Activated CD8-positive, alpha-beta memory T cell treated with anti-CD3 and anti-CD28 coated beads for 1 hour (primary cell): ENCODE results near the gene MAPK12.

Experiments used
- DNase-seq, 2 donors: peaks; one replicate each; pipeline ENCODE4 v3.0.0-alpha.2; 2020; ENCODE audit warnings: low read depth in 1 of 2; ENCODE audit errors: extremely low read depth in 1 of 2

MAPK12 gene

GRCh38 chr22:50299785-50300619, 38.5 kb upstream of the MAPK12 start:
- DNase-seq: no peak

GRCh38 chr22:50298937-50299784, 37.7 kb upstream of the MAPK12 start:
- no peak for DNase-seq

DNA sequence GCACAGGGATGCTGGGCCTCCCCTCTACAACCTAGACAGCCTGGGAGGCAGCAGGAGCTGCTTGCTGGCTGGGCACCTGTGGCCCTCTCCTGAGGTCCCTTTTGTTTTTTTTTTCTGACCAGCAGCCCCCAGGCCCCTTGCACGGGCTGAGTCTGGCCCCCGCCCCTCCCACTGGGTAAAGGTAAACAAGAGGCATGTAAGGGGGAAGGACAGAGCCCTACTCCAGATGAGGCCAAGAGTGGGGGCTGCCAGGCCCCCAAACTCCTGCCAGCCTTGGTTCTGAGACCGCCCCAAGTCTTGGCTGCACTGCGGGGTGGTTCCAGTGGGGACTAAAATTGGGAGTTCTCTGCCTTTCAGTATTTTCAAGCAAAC, 36.8 kb upstream of the MAPK12 start:
- no peak for DNase-seq

DNA sequence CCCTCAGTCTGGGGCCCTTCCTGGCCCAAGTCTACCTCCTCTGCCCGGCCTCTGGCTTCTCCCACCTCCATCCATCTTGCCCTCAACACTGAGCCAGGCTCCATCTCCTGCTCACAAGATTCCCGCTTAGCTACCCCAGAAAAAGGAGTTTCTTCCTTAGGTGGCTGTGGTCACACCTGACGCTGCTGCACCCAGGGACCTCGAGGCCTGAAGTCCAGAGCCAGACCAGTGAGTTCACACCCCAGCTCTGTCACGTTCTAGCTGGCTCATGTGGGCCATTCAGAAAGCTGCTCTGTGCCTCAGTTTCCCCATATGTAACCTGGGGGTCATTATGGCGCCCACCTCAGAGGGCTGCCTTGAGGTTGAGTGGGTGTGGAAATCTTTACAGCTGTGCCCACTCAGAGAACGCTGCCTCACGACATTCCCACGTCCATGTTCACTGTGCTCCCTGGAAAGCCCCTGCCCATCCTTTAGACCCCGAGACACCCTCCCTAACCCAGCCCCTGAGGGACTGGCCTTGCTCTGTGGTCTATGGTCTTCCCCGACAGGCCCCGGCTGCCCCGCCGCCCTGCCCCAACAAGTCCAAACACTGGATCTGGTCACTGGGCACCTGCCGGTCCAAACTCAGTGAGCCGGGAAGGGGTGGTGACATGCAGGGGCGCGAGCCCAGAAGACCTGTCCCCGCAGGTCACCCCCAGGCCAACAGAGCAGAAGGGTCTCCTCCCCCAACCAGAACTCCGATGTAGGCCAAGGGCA, 36.2 kb upstream of the MAPK12 start:
- no peak for DNase-seq

DNA sequence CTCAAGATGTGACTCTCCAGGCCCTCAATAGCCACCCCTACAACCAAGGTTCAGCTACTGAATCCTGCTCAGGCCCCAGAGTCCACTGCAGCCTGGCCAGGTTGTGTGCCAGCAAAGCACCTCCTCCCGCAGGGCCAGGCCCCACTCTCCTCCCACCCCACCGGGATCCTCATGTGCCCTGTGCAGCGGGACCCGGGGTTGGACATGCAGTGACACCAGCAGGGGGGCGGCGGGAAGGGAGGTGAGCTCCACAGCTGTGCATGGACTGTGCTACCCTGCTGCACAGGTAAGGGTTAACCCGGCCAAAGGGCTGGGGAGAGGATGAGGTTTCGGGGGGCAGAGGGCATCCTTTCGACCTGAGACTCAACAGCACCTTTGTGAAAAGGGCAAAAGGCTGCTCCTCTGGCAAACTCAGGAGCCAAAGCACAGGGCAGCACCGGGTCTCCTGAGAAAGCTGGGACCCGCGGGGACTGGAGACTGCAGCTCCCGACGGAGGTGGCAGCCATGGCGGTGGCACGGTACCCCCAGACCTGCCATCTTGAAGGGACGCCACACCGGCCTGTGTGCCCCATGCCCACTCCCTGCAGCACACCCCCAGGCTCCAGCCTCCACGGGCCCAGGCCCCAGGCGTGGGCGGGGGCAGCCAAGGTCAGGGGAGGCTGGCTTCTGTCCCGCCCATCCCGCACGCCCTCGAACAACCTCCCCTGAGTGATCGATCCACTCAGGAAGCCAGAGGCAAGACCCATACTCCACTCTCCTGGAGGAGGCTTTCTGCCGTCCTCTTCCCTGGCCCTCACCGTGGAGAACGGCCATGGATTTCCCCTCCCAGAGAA, 35.4 kb upstream of the MAPK12 start:
- DNase-seq: no peak

GRCh38 chr22:50294319-50294656, 32.8 kb upstream of the MAPK12 start:
- no peak for DNase-seq

DNA sequence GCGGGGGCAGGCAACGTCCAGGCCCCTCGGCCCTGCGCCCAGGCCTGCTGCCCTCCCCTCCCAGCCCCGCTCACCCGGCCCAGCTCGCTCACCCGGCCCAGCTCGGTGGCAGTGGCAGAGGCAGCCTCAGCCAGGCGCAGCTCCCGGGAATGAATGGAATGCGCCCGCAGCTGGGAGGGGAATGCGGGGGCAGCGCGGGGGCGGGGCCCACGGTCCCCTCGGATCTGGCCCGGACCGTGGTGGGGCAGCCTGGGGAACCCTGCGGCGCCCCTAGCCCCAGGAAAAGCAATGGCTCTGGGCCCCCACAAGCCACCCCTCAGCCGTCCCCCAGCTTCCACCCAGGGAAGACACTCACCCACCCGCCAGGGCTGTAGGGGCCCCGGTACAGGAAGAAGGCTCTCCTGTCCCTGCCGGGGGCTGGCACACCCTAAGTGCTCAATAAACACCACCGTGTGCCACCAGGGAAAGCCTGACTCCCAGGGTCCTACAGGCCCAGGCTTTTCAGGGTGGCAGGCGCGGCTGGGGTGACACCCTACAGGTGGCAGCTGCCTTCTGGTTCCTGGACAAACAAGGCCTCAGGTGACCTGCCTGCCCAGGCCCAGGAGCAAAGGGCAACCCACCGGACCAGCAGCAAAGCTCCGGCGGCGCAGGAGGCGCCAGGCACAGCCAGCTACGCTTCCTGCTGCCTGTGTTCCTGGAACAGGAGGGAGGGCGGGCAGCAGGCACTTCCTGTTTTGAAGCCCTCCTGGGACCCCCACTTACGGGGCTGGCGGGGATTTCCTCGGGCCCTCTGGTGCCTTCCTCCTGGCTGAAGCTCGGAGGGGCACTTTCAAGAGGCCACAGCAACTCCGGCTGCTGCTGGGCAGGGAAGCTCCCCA, 32.2 kb upstream of the MAPK12 start:
- no peak for DNase-seq

- no peak for DNase-seq
These were observed 31.4 kb upstream of the MAPK12 start for GRCh38 chr22:50292643-50293440.

GRCh38 chr22:50289942-50290630, 28.6 kb upstream of the MAPK12 start:
- no peak for DNase-seq

DNA sequence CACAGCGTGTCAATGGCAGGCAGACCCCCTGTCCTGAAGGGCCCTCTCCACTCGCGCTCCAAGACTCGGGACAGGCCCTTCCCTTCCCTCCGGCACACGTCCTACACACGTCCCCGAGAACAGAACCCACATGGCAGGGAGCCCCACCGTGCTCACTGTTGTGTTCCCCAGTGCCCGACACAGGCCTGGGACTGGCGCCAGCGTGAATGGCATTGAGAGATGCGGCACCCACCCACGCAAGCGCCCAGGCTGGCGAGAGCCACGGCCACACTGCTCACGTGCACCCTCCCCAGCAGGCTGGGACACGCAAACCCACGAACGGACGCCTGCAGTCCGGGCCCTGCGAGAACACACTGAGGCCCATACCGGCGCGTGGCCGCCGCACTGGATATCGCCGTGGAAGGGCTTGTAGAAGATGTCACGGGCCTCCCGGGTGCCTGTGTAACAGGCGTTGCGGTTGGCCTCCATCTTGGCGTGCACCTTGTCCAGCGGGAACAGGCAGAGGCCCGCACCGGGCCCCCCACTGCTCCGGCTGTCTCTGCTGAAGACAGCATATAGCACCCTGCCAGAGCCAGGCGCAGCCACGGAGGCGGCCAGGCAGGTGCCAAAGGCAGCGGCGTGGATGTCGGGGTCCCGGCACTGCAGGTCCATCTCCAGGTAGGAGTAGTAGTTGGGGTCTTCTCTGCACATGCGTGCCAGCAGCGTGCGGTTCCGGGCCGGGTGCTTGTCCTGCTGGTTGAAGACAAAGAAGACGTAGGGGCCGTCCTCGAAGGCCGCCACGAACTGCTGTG, 27.9 kb upstream of the MAPK12 start:
- DNase-seq: no peak

- DNase-seq: no peak
These were observed 26.2 kb upstream of the MAPK12 start for GRCh38 chr22:50287731-50288130.

DNA sequence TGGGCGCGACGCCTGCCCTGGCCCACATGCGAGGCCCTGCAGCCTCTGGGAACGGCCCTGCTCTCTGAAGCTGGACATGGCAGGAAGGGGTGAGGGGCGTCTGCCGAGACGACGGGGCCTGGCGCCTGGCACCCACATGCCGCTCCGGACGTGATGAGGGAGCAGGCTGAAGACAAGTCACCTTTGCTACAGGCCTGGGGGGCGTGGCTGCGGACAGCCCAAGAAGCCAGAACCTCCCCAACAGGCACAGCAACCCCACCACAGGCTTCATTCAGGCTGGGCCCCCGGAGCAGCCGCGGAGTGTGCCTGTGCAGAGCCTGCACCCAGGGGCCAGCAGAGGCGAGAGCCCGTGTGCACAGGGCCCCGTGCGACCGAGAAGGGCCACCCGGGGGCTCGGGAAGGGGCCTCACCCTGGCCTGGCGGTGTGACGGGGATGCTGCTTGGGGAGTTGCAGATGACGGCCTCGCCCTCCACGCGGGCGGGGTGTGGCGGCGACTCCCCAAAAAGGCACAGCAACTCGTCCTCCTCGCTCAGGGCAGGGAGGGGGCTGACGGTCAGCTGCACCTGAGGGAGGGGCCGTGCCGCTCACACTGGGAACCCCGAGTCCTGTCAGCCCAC, 25.3 kb upstream of the MAPK12 start:
- DNase-seq: no peak

DNA sequence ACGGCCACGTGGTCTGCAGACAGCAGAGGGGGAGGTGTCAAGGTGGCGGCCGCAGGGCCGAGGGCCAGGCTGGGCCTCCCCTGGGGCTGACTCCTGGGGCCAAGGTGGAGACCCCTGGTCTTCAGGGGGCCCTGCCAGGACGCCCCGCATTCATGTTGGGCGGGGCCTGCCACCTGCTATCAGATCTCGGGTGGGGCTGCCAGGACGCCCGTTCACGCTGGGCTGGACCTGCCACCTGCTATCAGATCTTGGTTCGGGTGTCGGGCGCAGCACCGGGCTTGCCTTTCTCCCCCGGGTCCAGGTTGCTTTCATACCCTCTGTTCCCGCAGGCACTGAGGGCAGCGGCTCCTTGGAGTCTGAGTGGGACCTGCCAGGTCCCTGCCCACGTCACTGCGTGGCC, 24.8 kb upstream of the MAPK12 start:
- DNase-seq: no peak

DNA sequence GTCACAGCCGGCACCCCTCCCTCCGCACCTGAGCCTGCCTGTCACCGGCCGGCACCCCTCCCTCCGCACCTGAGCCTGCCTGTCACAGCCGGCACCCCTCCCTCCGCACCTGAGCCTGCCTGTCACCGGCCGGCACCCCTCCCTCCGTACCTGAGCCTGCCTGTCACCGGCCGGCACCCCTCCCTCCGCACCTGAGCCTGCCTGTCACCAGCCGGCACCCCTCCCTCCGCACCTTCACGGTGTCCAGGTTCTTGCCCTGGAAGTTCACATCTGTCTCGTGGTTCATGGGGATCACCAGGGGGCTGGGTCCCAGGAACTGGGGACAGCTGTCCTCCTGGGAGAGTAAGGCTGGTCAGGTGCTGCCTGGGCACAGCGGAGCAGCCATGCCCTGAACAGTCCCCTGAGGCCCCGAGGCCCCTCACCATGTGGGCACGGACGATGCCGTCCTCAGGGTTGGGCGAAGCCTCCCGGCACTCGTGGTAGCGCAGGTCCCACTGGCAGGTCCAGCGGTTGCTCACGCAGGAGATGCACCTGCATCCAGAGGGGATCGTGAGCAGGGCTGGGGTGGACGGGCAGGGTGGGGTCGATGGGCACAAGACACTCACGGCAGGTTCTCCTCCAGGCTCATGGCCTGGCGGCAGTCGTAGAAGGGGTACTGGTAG, 24.2 kb upstream of the MAPK12 start:
- no peak for DNase-seq

- no peak for DNase-seq
These were observed 23.0 kb upstream of the MAPK12 start for GRCh38 chr22:50284479-50284878.

DNA sequence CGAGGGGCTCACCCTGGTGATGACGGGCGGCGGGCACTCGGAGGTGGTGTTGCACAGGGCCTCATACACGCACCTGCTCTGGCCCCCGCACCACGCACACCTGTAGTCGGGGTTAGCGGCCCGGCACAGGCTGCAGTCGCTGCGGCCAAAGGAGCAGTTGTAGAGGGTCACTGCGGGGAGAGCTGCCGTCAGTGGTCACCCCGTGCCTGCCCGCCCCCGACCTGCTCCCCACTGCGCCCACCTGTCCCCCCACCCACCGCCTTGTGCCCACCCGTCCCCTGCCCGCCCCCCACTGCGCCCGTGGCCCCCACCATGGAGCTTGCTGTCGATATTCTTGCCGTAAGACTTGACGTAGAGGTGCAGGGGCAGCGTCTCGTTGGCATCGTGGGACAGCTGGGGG, 22.3 kb upstream of the MAPK12 start:
- DNase-seq: no peak
